K562 (cell line): ENCODE data around the gene SLC31A1. TPM values are rescaled to one million over a fixed set of nuclear protein-coding genes. Genes with fewer than 3 reads are reported as not detected.

Experiments used
- ATAC-seq: fragments of 200-7000 bp; cut with Tn5 transposase; 3 replicates; pipeline ENCODE4 v1.9.1; 2020; ENCODE audit warnings: moderate library complexity
- BruUV-seq: library from RNA; stranded (reverse); fragments of 400-500 nt; replicated peaks from 2 replicates; lab custom pipeline; 2021; lab: Mats Ljungman, UMichigan
- CTCF ChIA-PET: fragments of 300-600 bp; formaldehyde crosslinking; extraction: SDS; loops from one replicate; lab custom pipeline; 2021; ENCODE audit warnings: low intra/inter-chr PET ratio; lab: Yijun Ruan, JAX
- POLR2A ChIA-PET: fragments of 300-600, 350-650 bp; sonication (Branson Sonifier 250); formaldehyde crosslinking; extraction: SDS; loops from one replicate; lab custom pipeline; 2021; ENCODE audit warnings: antibody characterized with exemption, inconsistent platforms; lab: Yijun Ruan, JAX
- DNase-seq, 4 experiments: peaks; one replicate each; pipeline versions ENCODE4 v3.0.0 to v3.0.0-alpha.2; 2011 to 2018; ENCODE audit warnings: low spot score in 3 of 4, mixed read lengths in 3 of 4; ENCODE audit errors: extremely low read depth in 1 of 4
- FAIRE-seq: peaks from 2 replicates; lab custom pipeline; 2011; peaks lifted over from hg19 to GRCh38; lab: Jason Lieb, UNC
- H2AFZ ChIP-seq: 2 replicates; pipeline ENCODE4 v1.6.0; 2011; ENCODE audit warnings: low read depth, low read length, control low read depth, inconsistent platforms
- H3K27ac ChIP-seq: fragments of 200-600 bp; 3 replicates; pipeline ENCODE4 v1.8.0; 2011; ENCODE audit warnings: low read depth, mild to moderate bottlenecking, control low read depth, inconsistent platforms, low read length, moderate library complexity, mixed read lengths; ENCODE audit errors: extremely low read depth
- H3K27me3 ChIP-seq, 2 experiments: fragments of 300-600 bp in 1 of 2; 2 replicates in 1 of 2; 3 replicates in 1 of 2; pipeline versions ENCODE4 v1.6.0 to v1.8.0; 2011; ENCODE audit warnings: inconsistent platforms in 2 of 2, low read length in 2 of 2, mild to moderate bottlenecking in 1 of 2, mixed read lengths in 1 of 2, moderate library complexity in 1 of 2; ENCODE audit not compliant: control insufficient read depth in 2 of 2, insufficient read depth in 2 of 2
- H3K36me3 ChIP-seq: fragments of 300-600 bp; 3 replicates; pipeline ENCODE4 v1.8.0; 2011; ENCODE audit warnings: mild to moderate bottlenecking, low read length, inconsistent platforms; ENCODE audit not compliant: control insufficient read depth, insufficient read depth
- H3K4me1 ChIP-seq, 2 experiments: fragments of 200-600 bp in 1 of 2; replicated peaks in 1 of 2; 2 replicates in 1 of 2; 3 replicates in 1 of 2; pipeline versions ENCODE4 v1.5.1 to v1.8.0; 2011; ENCODE audit warnings: inconsistent platforms in 2 of 2, low read length in 2 of 2, mild to moderate bottlenecking in 1 of 2, mixed read lengths in 1 of 2, moderate library complexity in 1 of 2; ENCODE audit not compliant: control insufficient read depth in 2 of 2, insufficient read depth in 2 of 2
- H3K4me2 ChIP-seq: 2 replicates; pipeline ENCODE4 v1.6.1; 2011; ENCODE audit warnings: low read length, control low read depth, inconsistent platforms, mixed read lengths; ENCODE audit not compliant: insufficient read depth
- H3K4me3 ChIP-seq: fragments of 200-600 bp; sonication (generic), shearing (Covaris generic); 2 replicates; pipeline ENCODE4 v1.5.1; 2016; ENCODE audit warnings: control low read depth, inconsistent platforms
- H3K79me2 ChIP-seq: fragments of 200-600 bp; 3 replicates; pipeline ENCODE4 v1.8.0; 2011; ENCODE audit warnings: low read length, inconsistent platforms; ENCODE audit not compliant: control insufficient read depth, insufficient read depth
- H3K9ac ChIP-seq, 2 experiments: 2 replicates each; pipeline versions ENCODE4 v1.6.0 to v1.6.1; 2011; ENCODE audit warnings: low read depth in 2 of 2, low read length in 2 of 2, control low read depth in 1 of 2, inconsistent platforms in 1 of 2, mild to moderate bottlenecking in 1 of 2, mixed read lengths in 1 of 2; ENCODE audit not compliant: insufficient read depth in 1 of 2
- H3K9me1 ChIP-seq: one replicate; pipeline ENCODE4 v1.6.0; 2011; ENCODE audit warnings: inconsistent platforms, mild to moderate bottlenecking, low read length, moderate library complexity; ENCODE audit not compliant: control insufficient read depth, insufficient read depth
- H3K9me3 ChIP-seq: replicated peaks from 2 replicates; pipeline ENCODE4 v1.5.1; 2011; ENCODE audit warnings: low read depth, low read length, inconsistent platforms; ENCODE audit not compliant: control insufficient read depth, insufficient read depth
- H4K20me1 ChIP-seq: replicated peaks from 2 replicates; pipeline ENCODE4 v1.6.1; 2011; ENCODE audit warnings: low read length, inconsistent platforms, mixed read lengths; ENCODE audit not compliant: control insufficient read depth, insufficient read depth
- COPS2 ChIP-seq: fragments of 450-650 bp; conservative IDR thresholded peaks from 2 replicates; pipeline ENCODE4 v1.6.1; 2016; ENCODE audit warnings: mild to moderate bottlenecking, moderate library complexity
- CSDE1 ChIP-seq, 2 experiments: fragments of 450-650 bp; IDR thresholded peaks; 2 replicates each; pipeline ENCODE4 v1.6.1; 2016; ENCODE audit warnings: mild to moderate bottlenecking in 1 of 2
- FOXA3 ChIP-seq, 2 experiments: fragments of 450-650 bp in 1 of 2; sonication (generic) in 1 of 2; formaldehyde crosslinking; IDR thresholded peaks in 1 of 2; conservative IDR thresholded peaks in 1 of 2; 2 replicates each; pipeline versions ENCODE4 v1.4.0 to v1.8.0; 2020 to 2022; ENCODE audit warnings: mild to moderate bottlenecking in 2 of 2, missing genetic modification reagents in 1 of 2
- HIVEP1 ChIP-seq: fragments of 250-450 bp; sonication (Bioruptor Pico); IDR thresholded peaks from 2 replicates; pipeline ENCODE4 v1.4.0; 2020; ENCODE audit warnings: mild to moderate bottlenecking
- HMG20B ChIP-seq: fragments of 250-450 bp; sonication (Bioruptor Pico); IDR thresholded peaks from 2 replicates; pipeline ENCODE4 v1.5.0; 2021; ENCODE audit warnings: mild to moderate bottlenecking
- SMARCE1 ChIP-seq: fragments of 450-650 bp; IDR thresholded peaks from 2 replicates; pipeline ENCODE4 v1.7.1; 2016; ENCODE audit warnings: mild to moderate bottlenecking
- TCF7L2 ChIP-seq: fragments of 150-350 bp; IDR thresholded peaks from 2 replicates; pipeline ENCODE4 v1.6.1; 2016; ENCODE audit warnings: low read depth, mild to moderate bottlenecking, low read length, moderate library complexity
- ZNF133 ChIP-seq: fragments of 250-450 bp; sonication (Bioruptor Pico); IDR thresholded peaks from 2 replicates; pipeline ENCODE4 v1.4.0; 2020; ENCODE audit warnings: mild to moderate bottlenecking
- ZNF639 ChIP-seq, 2 experiments: fragments of 200-800 bp in 1 of 2; sonication (Bioruptor generic) in 1 of 2; sonication (generic) in 1 of 2; formaldehyde crosslinking in 1 of 2; IDR thresholded peaks in 1 of 2; conservative IDR thresholded peaks in 1 of 2; 2 replicates each; pipeline versions ENCODE4 v1.5.0 to v1.6.1; 2016 to 2020; ENCODE audit warnings: missing compliant biosample characterization in 1 of 2, missing genetic modification characterization in 1 of 2, missing genetic modification reagents in 1 of 2
- WGBS: fragments of 100-300 bp; shearing (Covaris generic); methylation state at CpG from one replicate; pipeline ENCODE4 v1.1.6; 2016; ENCODE audit warnings: low coverage, mixed read lengths; ENCODE audit not compliant: insufficient coverage; ENCODE audit errors: missing lambda C conversion rate; 5-methylcytosine and 5-hydroxymethylcytosine counted together
- in situ Hi-C: fragments of 300-500 bp; cut with MboI; formaldehyde crosslinking; loops from 4 replicates; pipeline ENCODE4 v1.15.0; 2018; ENCODE audit warnings: inconsistent platforms, mixed read lengths
- intact Hi-C: fragments of 100-400 bp; cut with micrococcal nuclease; formaldehyde crosslinking; loops from 2 replicates; pipeline ENCODE4 v1.14.2; 2022
- polyA plus RNA-seq, 8 experiments: library from polyadenylated mRNA; depleted of rRNA in 4 of 8; stranded (reverse) in 5 of 8; unstranded in 3 of 8; fragments of >200 nt; fragmentation: Nextera tagmentation in 2 of 8; fragmentation: Illumina TruSeq in 1 of 8; extraction: Ambion mirVana in 2 of 8; extraction: Trizol in 1 of 8; gene quantifications; 2 replicates each; pipeline versions ENCODE4 v1.2.1 to v1.2.3, GENCODE V29; 2011 to 2014; ENCODE audit warnings: inconsistent platforms in 1 of 8, missing spikeins in 1 of 8
- total RNA-seq, 7 experiments: library from RNA; depleted of rRNA in 6 of 7; stranded (reverse); fragments of >200 nt in 6 of 7; fragmentation: Illumina TruSeq in 2 of 7; extraction: Trizol in 2 of 7; gene quantifications; 2 replicates each; pipeline versions ENCODE4 v1.2.1 to v1.2.3, GENCODE V29; 2011 to 2021; ENCODE audit warnings: low replicate concordance in 1 of 7

Gene SLC31A1
- total and polyA plus RNA-seq, 9 of the 15 experiments (the other 6 are each of a cell fraction or from before 2014, with no cell fraction given), result 15.4 to 40.7 (median 25.9) TPM

- POLR2A ChIA-PET, result no interaction called here
- WGBS, result 91% methylated on average over 3 of the region's 3 CpGs
- H3K27me3 ChIP-seq, result no peaks in the 10 kb centered on the region
These were observed 36.5 kb downstream of the SLC31A1 start for GRCh38 chr9:113257863-113258262.

GRCh38 chr9:113258282-113258681, 36.9 kb downstream of the SLC31A1 start:
- FAIRE-seq (no peak), ATAC-seq (no peak), DNase-seq (no peak)
- 50% methylated on average over 1 of the region's 1 CpG for WGBS
- ChIA-PET POLR2A (no interaction called here), CTCF (no interaction called here)
- in situ Hi-C loops (no loop called here), intact Hi-C loops (no loop called here)
- no peaks in the 10 kb centered on the region for H3K4me1 ChIP-seq
- peaks cover 57% of the 10 kb centered on the region; the same call in 2 of the 3 replicates for H3K36me3 ChIP-seq
- H3K9me1 ChIP-seq, result no peaks in the 10 kb centered on the region
- no peak overlapping the region for H3K27ac ChIP-seq
- no peak overlapping the region for H3K9ac ChIP-seq
- no peaks in the 10 kb centered on the region for H3K27me3 ChIP-seq
- no TSS peak for BruUV-seq
- no peaks in the 10 kb centered on the region for H3K9me3 ChIP-seq
- H2AFZ ChIP-seq, result no peak overlapping the region
- no peak overlapping the region for H3K4me3 ChIP-seq
- no peak overlapping the region for H3K4me2 ChIP-seq
- TF ChIP-seq CSDE1 (IDR thresholded peaks at IDR 0.05) (no peak), ZNF133 (CRISPR knock-in tag) (no peak), TCF7L2 (no peak), ZNF639 (CRISPR knock-in tag; conservative IDR thresholded peaks at IDR 0.05 in 1 of 2, IDR thresholded peaks at IDR 0.05 in 1 of 2) (no peak), HIVEP1 (no peak), SMARCE1 (no peak), COPS2 (no peak), FOXA3 (CRISPR knock-in tag; conservative IDR thresholded peaks at IDR 0.05 in 1 of 2, IDR thresholded peaks at IDR 0.05 in 1 of 2) (0 out of 4 replicates have a peak, but pooled peaks of 1 of the 2 experiments have one; percentile 13)
- TF ChIP-seq, all 486 proteins: peak for 1
- H3K79me2 ChIP-seq, result no peaks in the 10 kb centered on the region
- no peaks in the 10 kb centered on the region for H4K20me1 ChIP-seq

More at GRCh38 chr9:113257863-113258262, 36.5 kb downstream of the SLC31A1 start:
- H3K4me3 ChIP-seq, result no peak overlapping the region
- BruUV-seq, result no TSS peak
- in situ Hi-C loops (no loop called here), intact Hi-C loops (no loop called here)
- peaks cover 57% of the 10 kb centered on the region; the same call in 2 of the 3 replicates for H3K36me3 ChIP-seq
- H3K27ac ChIP-seq, result no peak overlapping the region
- H3K79me2 ChIP-seq, result no peaks in the 10 kb centered on the region
- no peaks in the 10 kb centered on the region for H4K20me1 ChIP-seq
- H3K9me3 ChIP-seq, result no peaks in the 10 kb centered on the region
- CTCF ChIA-PET, result no interaction called here
- H3K4me2 ChIP-seq, result no peak overlapping the region
- H3K4me1 ChIP-seq, result no peaks in the 10 kb centered on the region
- FAIRE-seq (no peak), DNase-seq (no peak)
- H2AFZ ChIP-seq, result no peak overlapping the region
- no peak for TF ChIP-seq HMG20B (CRISPR knock-in tag)
- TF ChIP-seq, all 486 proteins: peak for 0
- Histone ChIP-seq H3K9me1 (no peaks in the 10 kb centered on the region), H3K9ac (no peak overlapping the region)
- no peak for ATAC-seq
